ENCODE measurements around the gene SARDH. TPM values are rescaled to one million over a fixed set of nuclear protein-coding genes. Genes with fewer than 3 reads are reported as not detected.
"Not testable (repeated sequence)": the region's sequence is repeated elsewhere in the genome, so short reads cannot be mapped to it uniquely, and the experiment has no call there.

The SARDH gene
- total RNA-seq, 1 donor from 2014 or later: 5.7 TPM

- no peak overlapping the region for H3K4me3 ChIP-seq (ENCODE audit: low read length in 3 of 3)
- H3K4me1 ChIP-seq (ENCODE audit: control insufficient read depth in 3 of 3, insufficient read depth in 3 of 3, low read length in 3 of 3): peaks cover 15 to 24% (median 20%) of the 10 kb centered on the region in 3 donors
- H3K9me3 ChIP-seq (ENCODE audit: control insufficient read depth in 3 of 3, low read length in 3 of 3): no peaks in the 10 kb centered on the region
- no peak overlapping the region for H3K27ac ChIP-seq (ENCODE audit: low read depth, low read length)
- peaks cover 0 to 8% (median 6%) of the 10 kb centered on the region in 3 donors for H3K27me3 ChIP-seq (ENCODE audit: control insufficient read depth in 3 of 3, insufficient read depth in 3 of 3, low read length in 3 of 3)
- no peak overlapping the region for H3K9ac ChIP-seq (ENCODE audit: low read depth in 1 of 3, low read length in 3 of 3)
- no peaks in the 10 kb centered on the region for H3K36me3 ChIP-seq (ENCODE audit: control insufficient read depth in 3 of 3, insufficient read depth in 3 of 3, low read length in 3 of 3)
These were observed 57.7 kb downstream of the SARDH start for GRCh38 chr9:133680250-133680975.

- Histone ChIP-seq H3K9ac (ENCODE audit: low read depth in 1 of 3, low read length in 3 of 3) (peak overlapping the region in 1 of 3 donors; percentile 33), H3K9me3 (ENCODE audit: control insufficient read depth in 3 of 3, low read length in 3 of 3) (no peaks in the 10 kb centered on the region), H3K27me3 (ENCODE audit: control insufficient read depth in 3 of 3, insufficient read depth in 3 of 3, low read length in 3 of 3) (peaks cover 0 to 8% (median 6%) of the 10 kb centered on the region in 3 donors), H3K4me3 (ENCODE audit: low read length in 3 of 3) (peak overlapping the region in 1 of 3 donors; percentile 45), H3K4me1 (ENCODE audit: control insufficient read depth in 3 of 3, insufficient read depth in 3 of 3, low read length in 3 of 3) (peaks cover 15 to 24% (median 20%) of the 10 kb centered on the region in 3 donors), H3K36me3 (ENCODE audit: control insufficient read depth in 3 of 3, insufficient read depth in 3 of 3, low read length in 3 of 3) (no peaks in the 10 kb centered on the region), H3K27ac (ENCODE audit: low read depth, low read length) (no peak overlapping the region)
These were observed 58.6 kb downstream of the SARDH start for GRCh38 chr9:133679466-133680061.

- Histone ChIP-seq H3K36me3 (ENCODE audit: control insufficient read depth in 3 of 3, insufficient read depth in 3 of 3, low read length in 3 of 3) (no peaks in the 10 kb centered on the region), H3K27me3 (ENCODE audit: control insufficient read depth in 3 of 3, insufficient read depth in 3 of 3, low read length in 3 of 3) (peaks cover 0 to 8% (median 6%) of the 10 kb centered on the region in 3 donors), H3K4me1 (ENCODE audit: control insufficient read depth in 3 of 3, insufficient read depth in 3 of 3, low read length in 3 of 3) (peaks cover 15 to 22% (median 19%) of the 10 kb centered on the region in 3 donors), H3K27ac (ENCODE audit: low read depth, low read length) (no peak overlapping the region), H3K4me3 (ENCODE audit: low read length in 3 of 3) (no peak overlapping the region), H3K9me3 (ENCODE audit: control insufficient read depth in 3 of 3, low read length in 3 of 3) (no peaks in the 10 kb centered on the region), H3K9ac (ENCODE audit: low read depth in 1 of 3, low read length in 3 of 3) (peak overlapping the region in 1 of 3 donors; percentile 33)
These were observed 59.1 kb downstream of the SARDH start for GRCh38 chr9:133679056-133679455.

- peaks cover 7 to 19% (median 11%) of the 10 kb centered on the region in 3 donors for H3K4me1 ChIP-seq (ENCODE audit: control insufficient read depth in 3 of 3, insufficient read depth in 3 of 3, low read length in 3 of 3)
- no peaks in the 10 kb centered on the region for H3K36me3 ChIP-seq (ENCODE audit: control insufficient read depth in 3 of 3, insufficient read depth in 3 of 3, low read length in 3 of 3)
- H3K27me3 ChIP-seq (ENCODE audit: control insufficient read depth in 3 of 3, insufficient read depth in 3 of 3, low read length in 3 of 3): peaks cover 0 to 11% (median 11%) of the 10 kb centered on the region in 3 donors
- H3K9me3 ChIP-seq (ENCODE audit: control insufficient read depth in 3 of 3, low read length in 3 of 3): no peaks in the 10 kb centered on the region
- no peak overlapping the region for H3K27ac ChIP-seq (ENCODE audit: low read depth, low read length)
- no peak overlapping the region for H3K9ac ChIP-seq (ENCODE audit: low read depth in 1 of 3, low read length in 3 of 3)
- no peak overlapping the region for H3K4me3 ChIP-seq (ENCODE audit: low read length in 3 of 3)
These were observed 60.8 kb downstream of the SARDH start for GRCh38 chr9:133677126-133678010.

GRCh38 chr9:133676450-133676849 is 61.7 kb downstream of the SARDH start:
- no peaks in the 10 kb centered on the region for H3K36me3 ChIP-seq (ENCODE audit: control insufficient read depth in 3 of 3, insufficient read depth in 3 of 3, low read length in 3 of 3)
- peaks cover 0 to 11% (median 11%) of the 10 kb centered on the region in 3 donors for H3K27me3 ChIP-seq (ENCODE audit: control insufficient read depth in 3 of 3, insufficient read depth in 3 of 3, low read length in 3 of 3)
- no peak overlapping the region for H3K4me3 ChIP-seq (ENCODE audit: low read length in 3 of 3)
- H3K9ac ChIP-seq (ENCODE audit: low read depth in 1 of 3, low read length in 3 of 3): no peak overlapping the region
- H3K27ac ChIP-seq (ENCODE audit: low read depth, low read length): no peak overlapping the region
- no peaks in the 10 kb centered on the region for H3K9me3 ChIP-seq (ENCODE audit: control insufficient read depth in 3 of 3, low read length in 3 of 3)
- H3K4me1 ChIP-seq (ENCODE audit: control insufficient read depth in 3 of 3, insufficient read depth in 3 of 3, low read length in 3 of 3): peaks cover 7 to 19% (median 11%) of the 10 kb centered on the region in 3 donors

GRCh38 chr9:133675796-133676195 is 62.4 kb downstream of the SARDH start:
- H3K36me3 ChIP-seq (ENCODE audit: control insufficient read depth in 3 of 3, insufficient read depth in 3 of 3, low read length in 3 of 3); H3K9ac ChIP-seq (ENCODE audit: low read depth in 1 of 3, low read length in 3 of 3); H3K9me3 ChIP-seq (ENCODE audit: control insufficient read depth in 3 of 3, low read length in 3 of 3); H3K4me3 ChIP-seq (ENCODE audit: low read length in 3 of 3); H3K27ac ChIP-seq (ENCODE audit: low read depth, low read length): not testable (repeated sequence)
- H3K27me3 ChIP-seq (ENCODE audit: control insufficient read depth in 3 of 3, insufficient read depth in 3 of 3, low read length in 3 of 3): peaks cover 0 to 11% (median 11%) of the 10 kb centered on the region in 3 donors
- H3K4me1 ChIP-seq (ENCODE audit: control insufficient read depth in 3 of 3, insufficient read depth in 3 of 3, low read length in 3 of 3): peaks cover 7 to 19% (median 11%) of the 10 kb centered on the region in 3 donors

GRCh38 chr9:133674091-133674490 is 64.1 kb downstream of the SARDH start:
- Histone ChIP-seq H3K4me1 (ENCODE audit: control insufficient read depth in 3 of 3, insufficient read depth in 3 of 3, low read length in 3 of 3) (peaks cover 0 to 9% (median 2%) of the 10 kb centered on the region in 3 donors), H3K4me3 (ENCODE audit: low read length in 3 of 3) (no peak overlapping the region), H3K27me3 (ENCODE audit: control insufficient read depth in 3 of 3, insufficient read depth in 3 of 3, low read length in 3 of 3) (peaks cover 0 to 9% (median 9%) of the 10 kb centered on the region in 3 donors), H3K36me3 (ENCODE audit: control insufficient read depth in 3 of 3, insufficient read depth in 3 of 3, low read length in 3 of 3) (no peaks in the 10 kb centered on the region), H3K9me3 (ENCODE audit: control insufficient read depth in 3 of 3, low read length in 3 of 3) (no peaks in the 10 kb centered on the region), H3K27ac (ENCODE audit: low read depth, low read length) (no peak overlapping the region), H3K9ac (ENCODE audit: low read depth in 1 of 3, low read length in 3 of 3) (no peak overlapping the region)

- Histone ChIP-seq H3K9me3 (ENCODE audit: control insufficient read depth in 3 of 3, low read length in 3 of 3) (no peaks in the 10 kb centered on the region), H3K27ac (ENCODE audit: low read depth, low read length) (no peak overlapping the region)
These were observed 64.9 kb downstream of the SARDH start for GRCh38 chr9:133673258-133673655.

GRCh38 chr9:133672503-133673257 is 65.5 kb downstream of the SARDH start:
- Histone ChIP-seq H3K27ac (ENCODE audit: low read depth, low read length) (no peak overlapping the region), H3K27me3 (ENCODE audit: control insufficient read depth in 3 of 3, insufficient read depth in 3 of 3, low read length in 3 of 3) (peaks cover 0 to 9% (median 6%) of the 10 kb centered on the region in 3 donors), H3K36me3 (ENCODE audit: control insufficient read depth in 3 of 3, insufficient read depth in 3 of 3, low read length in 3 of 3) (no peaks in the 10 kb centered on the region), H3K9ac (ENCODE audit: low read depth in 1 of 3, low read length in 3 of 3) (no peak overlapping the region), H3K9me3 (ENCODE audit: control insufficient read depth in 3 of 3, low read length in 3 of 3) (no peaks in the 10 kb centered on the region), H3K4me1 (ENCODE audit: control insufficient read depth in 3 of 3, insufficient read depth in 3 of 3, low read length in 3 of 3) (peaks cover 0 to 7% (median 0%) of the 10 kb centered on the region in 3 donors), H3K4me3 (ENCODE audit: low read length in 3 of 3) (no peak overlapping the region)

More at GRCh38 chr9:133673258-133673655, 64.9 kb downstream of the SARDH start:
- Histone ChIP-seq H3K4me3 (ENCODE audit: low read length in 3 of 3) (no peak overlapping the region), H3K27me3 (ENCODE audit: control insufficient read depth in 3 of 3, insufficient read depth in 3 of 3, low read length in 3 of 3) (peaks cover 0 to 9% (median 8%) of the 10 kb centered on the region in 3 donors), H3K4me1 (ENCODE audit: control insufficient read depth in 3 of 3, insufficient read depth in 3 of 3, low read length in 3 of 3) (peaks cover 0 to 7% (median 0%) of the 10 kb centered on the region in 3 donors), H3K9ac (ENCODE audit: low read depth in 1 of 3, low read length in 3 of 3) (no peak overlapping the region), H3K36me3 (ENCODE audit: control insufficient read depth in 3 of 3, insufficient read depth in 3 of 3, low read length in 3 of 3) (no peaks in the 10 kb centered on the region)
